HepG2 (cell line): ENCODE results near the gene TATDN2. TPM values are rescaled to one million over a fixed set of nuclear protein-coding genes. Genes with fewer than 3 reads are reported as not detected.
A peak's percentile ranks its signal among the peaks of the same experiment; 100 is the strongest.

Experiments
- ATAC-seq: fragments of 200-7000 bp; cut with Tn5 transposase; 3 replicates; pipeline ENCODE4 v1.9.1; 2020; ENCODE audit warnings: mild to moderate bottlenecking, moderate library complexity
- BruUV-seq: library from RNA; stranded (reverse); fragments of 400-500 nt; replicated peaks from 2 replicates; lab custom pipeline; 2021; lab: Mats Ljungman, UMichigan
- CTCF ChIA-PET: fragments of 300-600 bp; formaldehyde crosslinking; extraction: SDS; loops from one replicate; lab custom pipeline; 2021; ENCODE audit warnings: low total read pairs, inconsistent platforms, low intra/inter-chr PET ratio; lab: Yijun Ruan, JAX
- POLR2A ChIA-PET: fragments of 350-600 bp; sonication (Branson Sonifier 250); formaldehyde crosslinking; loops from one replicate; lab custom pipeline; 2020; ENCODE audit warnings: antibody characterized with exemption, inconsistent platforms; lab: Yijun Ruan, JAX
- DNase-seq: peaks from one replicate; pipeline ENCODE4 v3.0.0-alpha.2; 2015; ENCODE audit warnings: low spot score
- FAIRE-seq: peaks from 3 replicates; lab custom pipeline; 2011; peaks lifted over from hg19 to GRCh38; lab: Jason Lieb, UNC
- H2AFZ ChIP-seq: one replicate; pipeline ENCODE4 v1.6.1; 2011; ENCODE audit warnings: low read length, inconsistent platforms
- H3K27ac ChIP-seq: fragments of 300-600 bp; 3 replicates; pipeline ENCODE4 v1.8.0; 2011; ENCODE audit warnings: mixed run types, mild to moderate bottlenecking, mixed read lengths, low read length, inconsistent platforms; ENCODE audit not compliant: insufficient read depth; ENCODE audit errors: extremely low read length
- H3K27me3 ChIP-seq, 2 experiments: fragments of 200-600 bp in 1 of 2; 2 replicates in 1 of 2; 3 replicates in 1 of 2; pipeline versions ENCODE4 v1.6.0 to v1.8.0; 2011; ENCODE audit warnings: low read length in 2 of 2, mild to moderate bottlenecking in 2 of 2, moderate library complexity in 2 of 2, inconsistent platforms in 1 of 2; ENCODE audit not compliant: insufficient read depth in 2 of 2, control insufficient read depth in 1 of 2
- H3K36me3 ChIP-seq, 2 experiments: fragments of 200-600 bp in 1 of 2; replicated peaks in 1 of 2; 2 replicates in 1 of 2; 3 replicates in 1 of 2; pipeline versions ENCODE4 v1.5.1 to v1.8.0; 2011; ENCODE audit warnings: low read length in 2 of 2, inconsistent platforms in 1 of 2; ENCODE audit not compliant: insufficient read depth in 2 of 2, control insufficient read depth in 1 of 2
- H3K4me1 ChIP-seq: 2 replicates; pipeline ENCODE4 v1.5.1; 2012; ENCODE audit warnings: low read length, inconsistent platforms; ENCODE audit not compliant: insufficient read depth
- H3K4me2 ChIP-seq: 2 replicates; pipeline ENCODE4 v1.6.0; 2011; ENCODE audit warnings: low read depth, low read length, inconsistent platforms
- H3K4me3 ChIP-seq, 3 experiments: fragments of 200-600 bp in 1 of 3; sonication (generic), shearing (Covaris generic) in 1 of 3; replicated peaks in 1 of 3; 2 replicates each; pipeline ENCODE4 v1.5.1; 2011 to 2016; ENCODE audit warnings: low read length in 3 of 3, inconsistent platforms in 2 of 3, low read depth in 2 of 3, mild to moderate bottlenecking in 2 of 3, control low read depth in 1 of 3, mixed read lengths in 1 of 3; ENCODE audit not compliant: insufficient read depth in 1 of 3
- H3K79me2 ChIP-seq: one replicate; pipeline ENCODE4 v1.6.1; 2011; ENCODE audit warnings: low read length, inconsistent platforms; ENCODE audit not compliant: insufficient read depth
- H3K9ac ChIP-seq: 2 replicates; pipeline ENCODE4 v1.6.0; 2011; ENCODE audit warnings: mild to moderate bottlenecking, low read depth, low read length, inconsistent platforms; ENCODE audit not compliant: insufficient read depth
- H3K9me3 ChIP-seq: 2 replicates; pipeline ENCODE4 v1.5.1; 2012; ENCODE audit warnings: mild to moderate bottlenecking, low read length
- H4K20me1 ChIP-seq: 2 replicates; pipeline ENCODE4 v1.6.0; 2011; ENCODE audit warnings: inconsistent platforms, mild to moderate bottlenecking, low read length, moderate library complexity; ENCODE audit not compliant: insufficient read depth
- AGO2 ChIP-seq: fragments of 200-400 bp; formaldehyde crosslinking; optimal IDR thresholded peaks from 2 replicates; pipeline ENCODE3; 2017; ENCODE audit warnings: mild to moderate bottlenecking, low read depth, low read length, moderate library complexity
- ATAD3A ChIP-seq: sonication (generic); formaldehyde crosslinking; IDR thresholded peaks from 2 replicates; pipeline ENCODE4 v1.4.0; 2020; ENCODE audit warnings: missing genetic modification reagents
- ATF7 ChIP-seq, 2 experiments: fragments of 450-650 bp in 1 of 2; sonication (generic) in 1 of 2; formaldehyde crosslinking in 1 of 2; IDR thresholded peaks; 2 replicates each; pipeline versions ENCODE4 v1.4.0 to v1.6.1; 2016 to 2020; ENCODE audit warnings: antibody characterized with exemption in 1 of 2, mild to moderate bottlenecking in 1 of 2, missing genetic modification reagents in 1 of 2
- DDIT3 ChIP-seq: sonication (generic); formaldehyde crosslinking; IDR thresholded peaks from 2 replicates; pipeline ENCODE4 v1.4.0; 2020; ENCODE audit warnings: mild to moderate bottlenecking, missing genetic modification reagents
- FOXK2 ChIP-seq: fragments of 450-650 bp; IDR thresholded peaks from 2 replicates; pipeline ENCODE4 v1.6.1; 2016
- HOXA5 ChIP-seq: sonication (generic); formaldehyde crosslinking; IDR thresholded peaks from 2 replicates; pipeline ENCODE4 v1.4.0; 2020; ENCODE audit warnings: missing genetic modification reagents
- HOXA9 ChIP-seq: sonication (generic); formaldehyde crosslinking; IDR thresholded peaks from 2 replicates; pipeline ENCODE4 v1.8.1; 2022; ENCODE audit warnings: missing genetic modification reagents, mild to moderate bottlenecking, moderate library complexity, borderline replicate concordance
- IKZF5 ChIP-seq: IDR thresholded peaks from 2 replicates; pipeline ENCODE4 v1.6.1; 2018; ENCODE audit warnings: missing genetic modification reagents, mild to moderate bottlenecking, missing compliant biosample characterization
- MBD4 ChIP-seq: IDR thresholded peaks from 2 replicates; pipeline ENCODE4 v1.6.1; 2012; ENCODE audit warnings: low read length, inconsistent platforms, borderline replicate concordance
- MED13 ChIP-seq: sonication (generic); formaldehyde crosslinking; IDR thresholded peaks from 2 replicates; pipeline ENCODE4 v1.5.0; 2020; ENCODE audit warnings: missing genetic modification reagents
- SMAD3 ChIP-seq: sonication (generic); formaldehyde crosslinking; IDR thresholded peaks from 2 replicates; pipeline ENCODE4 v1.4.0; 2020; ENCODE audit warnings: missing genetic modification reagents
- ZFP82 ChIP-seq: sonication (generic); formaldehyde crosslinking; IDR thresholded peaks from 2 replicates; pipeline ENCODE4 v1.5.1; 2020; ENCODE audit warnings: mild to moderate bottlenecking, missing genetic modification reagents, borderline replicate concordance
- ZNF512B ChIP-seq: sonication (generic); formaldehyde crosslinking; IDR thresholded peaks from 2 replicates; pipeline ENCODE4 v1.5.1; 2020; ENCODE audit warnings: missing genetic modification reagents, mild to moderate bottlenecking, borderline replicate concordance
- ZNF543 ChIP-seq: sonication (generic); formaldehyde crosslinking; IDR thresholded peaks from 2 replicates; pipeline ENCODE4 v1.4.0; 2020; ENCODE audit warnings: mild to moderate bottlenecking, missing genetic modification reagents
- ZNF567 ChIP-seq: sonication (generic); formaldehyde crosslinking; IDR thresholded peaks from 2 replicates; pipeline ENCODE4 v1.8.1; 2023; ENCODE audit warnings: mild to moderate bottlenecking, missing genetic modification reagents, borderline replicate concordance
- WGBS: methylation state at CpG from one replicate; pipeline ENCODE4 v1.1.6; 2017; ENCODE audit warnings: low lambda C conversion rate; 5-methylcytosine and 5-hydroxymethylcytosine counted together
- in situ Hi-C: cut with HindIII; loops from 2 replicates; pipeline ENCODE4 v1.10.0; 2017; ENCODE audit warnings: low pct_unique_long_range_greater_than_20kb; ENCODE audit not compliant: extremely low pct_ligation_motif_present
- intact Hi-C: fragments of 100-400 bp; cut with micrococcal nuclease; formaldehyde crosslinking; loops from one replicate; pipeline ENCODE4 v1.10.0; 2022; ENCODE audit not compliant: unreplicated experiment
- polyA plus RNA-seq, 8 experiments: library from polyadenylated mRNA; depleted of rRNA in 3 of 8; stranded (reverse) in 7 of 8; unstranded in 1 of 8; fragments of >200 nt; fragmentation: Illumina TruSeq in 4 of 8; extraction: Trizol in 4 of 8; gene quantifications; 2 replicates each; pipeline versions ENCODE4 v1.2.1 to v1.2.3, GENCODE V29; 2011 to 2016; ENCODE audit warnings: low read depth in 4 of 8, missing spikeins in 1 of 8, mixed read lengths in 1 of 8; ENCODE audit not compliant: insufficient read depth in 1 of 8
- total RNA-seq, 5 experiments: library from RNA; depleted of rRNA; stranded (reverse); fragments of >200 nt; fragmentation: Illumina TruSeq; extraction: Trizol; gene quantifications; 2 replicates each; pipeline ENCODE4 v1.2.3, GENCODE V29; 2016; ENCODE audit warnings: low read depth in 1 of 5

TATDN2 gene
- total and polyA plus RNA-seq, 2 of the 13 experiments (the other 11 are each of a cell fraction or from before 2014, with no cell fraction given): 12.1 to 21.9 TPM

GRCh38 chr3:10255835-10256234 lies 7.6 kb downstream of the TATDN2 start:
- no TSS peak for BruUV-seq
- intact Hi-C loops: no loop called here
- H3K4me2 ChIP-seq: no peak overlapping the region
- ATAC-seq: no peak
- peak; percentile 32; the same call in 1 of the 2 replicates for TF ChIP-seq ATF7 (IDR thresholded peaks at IDR 0.05)
- no peak for TF ChIP-seq ATF7 (CRISPR knock-in tag; IDR thresholded peaks at IDR 0.05)
- no peak for TF ChIP-seq DDIT3 (CRISPR knock-in tag)
- TF ChIP-seq, all 625 proteins: peak for 1
- DNase-seq (no peak), FAIRE-seq (no peak)
- CTCF ChIA-PET: no interaction called here
- peaks cover 82% of the 10 kb centered on the region for H3K79me2 ChIP-seq
- H3K9me3 ChIP-seq: no peaks in the 10 kb centered on the region
- H4K20me1 ChIP-seq: peaks cover 24% of the 10 kb centered on the region
- H3K27ac ChIP-seq: no peak overlapping the region
- H3K9ac ChIP-seq: no peak overlapping the region
- POLR2A ChIA-PET: interaction anchor here (0.5 to 0.6 kb wide), 2 partner anchors 20 to 354 kb away, joined by 3 to 5 read pairs; no protein-coding TSS in a partner anchor
- WGBS: 95% methylated on average over 7 of the region's 7 CpGs
- H3K4me1 ChIP-seq: peaks cover 43% of the 10 kb centered on the region
- H3K27me3 ChIP-seq: no peaks in the 10 kb centered on the region
- no peak overlapping the region for H3K4me3 ChIP-seq
- no peak overlapping the region for H2AFZ ChIP-seq
- in situ Hi-C loops: no loop called here
- H3K36me3 ChIP-seq: peaks cover 30 to 66% of the 10 kb centered on the region in 2 experiments

- BruUV-seq: no TSS peak
- CTCF ChIA-PET: no interaction called here
- TF ChIP-seq FOXK2 (no peak), ZNF543 (no peak), SMAD3 (CRISPR knock-in tag) (no peak), HOXA9 (CRISPR knock-in tag) (no peak), ZNF512B (CRISPR knock-in tag) (no peak), MBD4 (no peak), HOXA5 (CRISPR knock-in tag) (no peak), MED13 (no peak), ATAD3A (CRISPR knock-in tag) (no peak), IKZF5 (CRISPR knock-in tag) (no peak), AGO2 (no peak), ZFP82 (CRISPR knock-in tag) (no peak), ZNF567 (CRISPR knock-in tag) (no peak)
These were observed 10.8 kb downstream of the TATDN2 start for GRCh38 chr3:10259036-10259435.

More at GRCh38 chr3:10259036-10259435, 10.8 kb downstream of the TATDN2 start:
- DNase-seq (no peak), FAIRE-seq (no peak), ATAC-seq (no peak)
- WGBS: 94% methylated on average over 7 of the region's 7 CpGs
- Histone ChIP-seq H3K4me3 (no peak overlapping the region), H3K4me2 (no peak overlapping the region), H3K27me3 (no peaks in the 10 kb centered on the region), H3K9ac (no peak overlapping the region), H3K79me2 (peaks cover 84% of the 10 kb centered on the region), H3K4me1 (peaks cover 24% of the 10 kb centered on the region), H3K36me3 (peaks cover 27 to 71% of the 10 kb centered on the region in 2 experiments), H4K20me1 (peaks cover 19% of the 10 kb centered on the region; the same call in 1 of the 2 replicates), H3K27ac (no peak overlapping the region), H3K9me3 (no peaks in the 10 kb centered on the region), H2AFZ (no peak overlapping the region)
- in situ Hi-C loops: no loop called here
- POLR2A ChIA-PET: interaction anchor here (1.5 kb wide), 1 partner anchor 11 kb away, joined by 3 read pairs; no protein-coding TSS in a partner anchor
- intact Hi-C loops: no loop called here
